CD4-positive, alpha-beta T cell treated with Interleukin-6 at 100 ng/mL for 8 hours (primary cell): ENCODE measurements around the gene PALD1.

Source experiments
- DNase-seq: peaks from one replicate; pipeline ENCODE4 v3.0.0-alpha.2; 2020; ENCODE audit warnings: mixed read lengths, low spot score

PALD1 gene

DNA sequence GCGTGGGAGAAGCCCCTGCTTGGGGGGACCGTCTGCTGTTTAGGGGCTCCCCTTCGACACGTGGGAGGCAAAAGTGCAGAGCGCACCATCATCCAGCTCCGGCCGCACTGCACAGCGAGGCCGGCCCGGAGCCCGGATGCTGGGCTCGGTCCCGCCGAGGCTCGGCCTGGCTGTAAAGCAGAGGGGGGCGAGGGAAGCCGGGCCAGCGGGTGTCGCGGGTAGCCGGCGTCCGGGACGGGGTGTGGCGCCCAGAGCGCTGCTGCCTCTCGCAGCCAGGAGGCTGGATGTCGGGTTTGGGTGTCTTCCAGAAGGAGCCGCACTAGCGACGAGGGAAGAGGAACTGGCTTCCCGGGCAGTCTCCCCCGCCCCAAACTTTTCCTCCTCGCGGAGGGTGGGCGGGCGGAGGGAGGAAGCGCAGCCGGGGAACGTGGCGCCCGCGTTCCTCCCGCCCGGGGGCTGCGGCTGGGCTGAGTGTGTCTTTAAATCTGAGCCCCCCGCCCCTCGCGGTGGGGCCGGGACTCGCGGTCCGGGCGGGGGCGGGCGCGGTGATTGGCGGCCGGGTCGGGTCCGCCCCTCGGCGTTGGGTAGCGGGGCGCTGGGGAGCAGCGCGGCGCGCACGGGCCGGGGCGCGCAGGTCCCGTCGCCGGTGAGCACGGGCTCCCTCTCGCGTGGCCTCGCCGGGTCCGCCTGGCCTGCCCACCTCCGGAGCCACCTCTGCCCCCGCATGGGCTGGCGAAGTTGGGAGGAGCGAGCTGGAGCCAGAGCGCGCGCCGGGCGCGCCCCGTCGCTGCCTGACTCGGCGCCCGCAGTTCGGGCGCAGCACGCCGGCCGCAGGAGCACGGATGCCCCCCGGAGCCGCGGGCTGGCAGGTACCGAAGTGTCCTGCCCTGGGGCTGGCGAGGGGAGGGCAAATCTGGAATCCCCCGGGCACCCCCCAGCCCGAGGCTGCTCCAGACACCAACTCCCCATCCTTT is at the start of gene PALD1:
TSS of gene PALD1 (plus strand) at position 577 of the 974 bp plus-strand sequence. CDS start 47,185 bp downstream, outside the sequence.
- no peak for DNase-seq

DNA sequence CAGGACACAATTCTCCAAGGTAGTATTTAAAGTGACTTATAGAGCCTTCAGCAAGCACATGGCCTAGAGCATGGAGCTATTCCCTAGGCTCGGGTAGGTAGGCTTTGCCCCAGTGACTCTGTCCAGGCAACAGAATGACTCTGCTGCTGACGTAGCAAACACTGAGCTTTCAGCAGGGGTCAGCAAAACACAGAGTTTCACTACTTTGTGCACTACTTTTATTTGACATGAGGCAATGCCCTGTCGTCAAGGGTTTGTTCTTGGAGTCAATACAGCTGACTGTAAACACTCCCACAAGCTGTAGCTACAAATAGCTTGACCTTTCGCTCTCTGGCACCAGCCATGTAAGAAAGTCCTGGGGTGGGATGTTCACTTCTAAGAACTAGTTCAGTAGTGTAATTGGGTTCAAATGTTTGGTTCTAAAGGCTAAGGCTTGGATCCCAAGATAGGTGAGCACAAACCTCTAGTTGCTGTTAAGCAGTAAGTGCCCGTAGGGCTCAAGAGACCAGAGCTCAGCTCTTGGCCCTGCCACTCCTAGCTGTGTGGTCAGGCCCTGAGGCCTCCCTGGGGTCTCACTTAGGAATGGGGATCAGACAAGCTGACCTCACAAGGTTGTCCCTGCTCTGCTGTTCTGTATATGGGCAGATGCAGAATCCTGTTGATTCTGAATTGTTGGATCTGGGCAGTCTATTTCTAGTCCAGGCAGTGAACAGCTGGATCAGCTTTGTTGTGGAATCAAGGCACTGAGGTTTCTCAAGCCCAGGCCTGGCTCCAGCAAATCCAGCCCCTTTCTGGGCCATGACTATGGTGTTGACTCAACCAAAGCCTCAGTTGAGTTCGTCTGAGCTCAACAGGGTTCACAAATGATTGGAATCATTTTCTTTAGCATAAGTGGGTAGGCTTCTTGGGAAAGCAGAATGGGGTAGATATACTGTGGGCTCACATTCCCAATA is 47.8 kb upstream of the PALD1 start:
- no peak for DNase-seq

DNA sequence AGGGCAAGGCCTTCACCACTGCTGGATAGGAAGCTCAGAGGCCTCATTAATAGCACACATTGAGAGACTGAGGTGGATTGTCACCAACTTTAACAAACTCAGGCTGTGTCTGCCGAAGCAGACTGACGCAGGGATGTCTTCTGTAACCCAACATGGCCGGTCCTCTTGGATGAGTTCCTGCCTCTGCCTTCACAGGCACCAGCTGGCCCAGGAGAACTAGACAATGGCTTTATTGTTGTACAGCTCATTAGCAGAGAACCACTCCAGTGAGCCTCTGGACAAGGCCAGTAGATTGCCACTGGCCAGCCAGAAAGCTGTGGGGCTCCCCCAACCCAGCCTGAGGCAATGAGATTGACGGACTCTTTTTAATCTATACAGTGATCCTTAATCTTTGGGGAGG is 46.5 kb upstream of the PALD1 start:
- DNase-seq = no peak

- DNase-seq = peak; percentile 16
These were observed 45.9 kb upstream of the PALD1 start for GRCh38 chr10:70432561-70433263.

DNA sequence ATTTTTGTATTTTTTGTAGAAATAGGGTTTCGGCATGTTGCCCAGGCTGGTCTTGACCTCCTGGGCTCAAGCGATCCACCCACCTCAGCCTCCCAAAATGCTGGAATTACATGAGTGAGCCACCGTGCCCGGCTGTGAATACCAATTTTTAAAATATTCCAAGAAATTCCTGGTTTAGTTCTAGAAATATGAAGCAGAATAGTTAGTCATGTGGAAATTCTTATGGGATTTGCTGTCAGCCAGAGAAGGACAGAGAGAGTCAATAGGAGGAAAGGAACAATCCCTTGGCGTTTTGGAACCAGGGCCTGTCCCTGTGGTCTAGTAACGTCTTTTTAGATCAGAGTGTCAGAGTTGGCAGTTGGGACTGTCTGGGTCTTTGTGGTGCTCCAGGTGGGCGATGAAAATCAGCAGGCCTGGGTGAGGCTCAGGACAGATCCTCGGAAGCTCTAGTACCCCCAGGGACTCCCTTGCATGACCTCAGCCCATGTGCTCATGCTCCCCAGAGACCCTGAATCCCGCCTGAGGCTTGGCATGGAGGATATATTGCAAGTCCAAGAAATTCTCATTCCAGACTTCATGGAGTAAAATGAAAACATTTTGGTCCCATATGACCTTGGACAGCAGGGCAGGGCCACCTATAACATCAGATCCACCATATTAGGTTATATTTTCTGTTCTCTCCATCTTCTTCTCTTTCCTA is 44.8 kb upstream of the PALD1 start:
- DNase-seq = no peak

DNA sequence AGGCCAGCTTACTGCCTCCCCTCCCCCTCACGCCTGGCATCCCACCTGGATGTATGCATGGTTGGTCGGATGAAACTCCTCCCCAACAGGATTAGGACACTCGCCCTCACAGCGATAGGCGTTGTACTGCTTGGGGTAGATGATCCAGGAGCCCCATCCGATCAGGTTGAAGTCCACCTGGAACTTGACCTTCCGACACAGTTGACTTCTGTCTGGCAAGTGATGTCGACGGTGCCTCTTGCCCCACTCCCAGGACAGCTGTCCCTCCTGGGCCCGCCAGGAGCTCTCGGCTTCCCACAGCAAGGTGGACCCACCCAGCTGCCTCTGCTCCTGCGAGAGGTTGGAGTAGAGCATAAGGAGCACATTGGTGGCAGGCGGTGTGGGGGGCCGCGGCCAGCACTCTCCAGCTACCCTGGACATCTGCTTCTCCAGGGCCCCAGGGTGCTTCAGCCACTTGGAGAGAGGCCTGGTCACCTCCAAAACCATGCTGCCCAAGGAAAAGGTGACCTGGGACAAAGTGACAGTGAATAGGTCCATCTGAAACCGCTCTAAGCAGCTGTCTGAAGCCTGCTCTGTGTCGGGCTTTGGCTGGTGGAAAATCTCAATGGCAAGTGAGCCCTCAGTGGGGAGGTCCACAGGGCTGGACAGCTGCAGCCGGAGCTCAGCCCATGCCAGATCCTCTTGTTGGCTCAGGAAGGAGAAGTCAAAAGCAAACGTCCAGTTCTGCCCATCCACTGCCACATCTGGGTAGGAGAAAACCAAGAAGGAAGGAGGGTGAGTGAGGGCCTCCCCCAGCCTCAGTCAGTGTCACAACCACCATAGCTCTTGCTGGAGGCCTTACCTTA is 43.1 kb upstream of the PALD1 start:
- DNase-seq = no peak

- DNase-seq = no peak
These were observed 40.8 kb upstream of the PALD1 start for GRCh38 chr10:70437721-70438120.

GRCh38 chr10:70440296-70441160 is 38.0 kb upstream of the PALD1 start:
- DNase-seq = no peak

DNA sequence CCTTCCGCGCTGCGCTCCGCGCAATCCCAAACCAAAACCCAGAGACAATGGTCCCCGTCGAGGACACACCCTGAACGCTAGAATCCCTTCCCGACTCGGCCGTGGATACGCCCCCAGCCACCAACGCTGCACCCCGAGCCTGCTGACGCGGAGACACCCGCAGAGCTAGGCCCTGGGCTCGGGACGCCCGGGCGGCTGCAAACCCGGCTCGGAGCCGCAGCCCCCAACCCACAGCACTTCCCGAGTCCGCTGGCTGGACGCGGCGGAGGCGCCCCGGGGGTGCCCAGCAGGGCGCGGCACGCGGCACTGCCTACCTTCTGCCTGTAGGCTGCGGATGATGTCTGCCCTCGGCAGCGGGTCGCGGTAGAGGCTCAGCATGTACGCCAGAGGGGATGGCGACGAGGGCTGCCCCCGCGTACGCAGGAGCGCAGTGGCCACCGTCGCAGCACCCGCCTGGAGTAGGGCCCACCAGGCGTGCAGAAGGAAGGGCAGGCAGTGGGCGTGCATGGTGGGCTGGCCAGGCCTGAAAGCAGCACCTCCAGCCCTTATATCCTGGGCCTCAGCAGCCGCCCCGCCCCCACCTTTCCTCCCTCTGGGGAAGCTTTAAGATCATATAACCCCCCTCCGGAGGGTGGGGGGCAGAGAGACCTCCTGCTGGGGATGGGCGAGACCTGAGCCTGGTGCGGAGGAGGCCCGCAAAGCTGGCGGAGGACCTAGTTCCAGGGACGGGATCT is 37.2 kb upstream of the PALD1 start, which contains the start of gene NODAL:
TSS of gene NODAL (minus strand) at position 521 of the 734 bp plus-strand sequence. CDS start at position 507, 14 bp downstream.
- no peak for DNase-seq

GRCh38 chr10:70441895-70442309 is 36.7 kb upstream of the PALD1 start:
- no peak for DNase-seq

- DNase-seq = no peak
These were observed 36.1 kb upstream of the PALD1 start for GRCh38 chr10:70442332-70442988.

- DNase-seq = no peak
These were observed 33.8 kb upstream of the PALD1 start for GRCh38 chr10:70444744-70445143.

GRCh38 chr10:70445718-70446657 is 32.6 kb upstream of the PALD1 start:
- DNase-seq = no peak

- DNase-seq = no peak
These were observed 30.3 kb upstream of the PALD1 start for GRCh38 chr10:70448236-70448635.

DNA sequence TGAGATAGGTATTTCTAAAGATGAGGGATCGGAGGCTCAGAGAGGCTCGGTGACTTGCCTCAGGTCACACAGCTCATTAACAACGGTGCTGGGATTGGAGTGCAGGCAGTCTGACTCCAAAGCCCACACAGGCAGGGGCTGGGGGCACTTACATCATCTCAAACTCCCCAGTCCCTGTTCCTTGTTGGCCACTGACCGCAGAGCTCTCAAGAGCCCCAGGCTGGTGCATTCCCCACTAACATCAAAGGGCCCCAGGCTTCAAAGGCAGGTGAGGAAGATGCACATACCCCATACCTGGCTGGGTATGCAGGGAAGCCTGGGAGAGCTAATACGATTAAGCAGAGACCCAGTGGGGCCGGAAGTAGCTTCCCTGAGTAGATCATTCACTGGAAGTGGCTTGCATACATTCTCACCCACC is 23.3 kb upstream of the PALD1 start:
- no peak for DNase-seq

DNA sequence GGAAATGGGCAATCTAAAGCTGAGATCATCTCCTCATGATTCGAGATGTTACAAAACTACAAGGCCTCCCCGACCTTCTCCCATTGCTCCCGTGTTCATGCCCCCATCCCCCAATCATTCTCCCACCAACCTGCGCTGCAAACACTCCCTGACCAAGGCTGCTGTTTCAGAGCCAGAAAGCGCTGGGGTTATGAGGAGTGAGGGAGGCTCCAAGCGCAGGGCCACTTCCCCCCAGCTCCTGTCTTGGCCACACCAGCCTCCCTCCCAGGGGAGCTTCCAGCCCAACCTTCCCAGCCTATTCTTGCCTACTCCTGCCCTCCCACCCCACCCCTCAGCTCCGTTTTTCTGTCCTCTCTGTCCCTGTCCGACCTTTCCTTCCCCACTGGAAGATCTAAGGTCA is 22.4 kb upstream of the PALD1 start:
- DNase-seq = no peak
